Amniotic stem cell (primary cell): Measurements from ENCODE around the gene CDS1.
"Not testable (repeated sequence)": the region's sequence is repeated elsewhere in the genome, so short reads cannot be mapped to it uniquely, and the experiment has no call there.

Experiments
- DNase-seq: peaks from one replicate; lab custom pipeline; 2025; lab: John Stamatoyannopoulos, UW

The CDS1 gene

GRCh38 chr4:84673475-84674240 lies 90.7 kb downstream of the CDS1 start:
- peak; percentile 53 for DNase-seq

DNA sequence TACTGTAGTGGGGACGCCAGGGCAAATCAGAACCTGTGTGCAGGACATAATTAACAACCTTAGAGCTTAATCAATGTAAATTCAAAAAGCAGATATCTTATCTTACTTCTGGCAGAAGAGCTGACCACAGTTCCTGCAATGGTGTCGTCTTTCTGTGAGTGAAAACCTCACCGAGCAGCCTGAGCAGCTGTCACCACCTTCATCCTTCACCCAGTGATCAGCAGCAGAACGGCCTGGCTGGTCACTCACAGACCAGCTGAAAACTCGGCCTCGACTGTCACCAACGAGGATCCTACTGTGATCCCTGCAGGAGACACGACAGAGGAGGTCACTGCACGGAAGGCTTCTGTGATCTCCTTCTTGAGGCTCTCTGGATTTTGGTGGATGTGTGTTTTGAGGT lies 94.2 kb downstream of the CDS1 start:
- DNase-seq: no peak

- no peak for DNase-seq
Observed at GRCh38 chr4:84677995-84678394, 95.1 kb downstream of the CDS1 start.

GRCh38 chr4:84678976-84679744 lies 96.2 kb downstream of the CDS1 start:
- no peak for DNase-seq

- no peak for DNase-seq
Observed at GRCh38 chr4:84680956-84681355, 98.0 kb downstream of the CDS1 start.

GRCh38 chr4:84681486-84682274 lies 98.8 kb downstream of the CDS1 start:
- DNase-seq: peak; percentile 49

DNA sequence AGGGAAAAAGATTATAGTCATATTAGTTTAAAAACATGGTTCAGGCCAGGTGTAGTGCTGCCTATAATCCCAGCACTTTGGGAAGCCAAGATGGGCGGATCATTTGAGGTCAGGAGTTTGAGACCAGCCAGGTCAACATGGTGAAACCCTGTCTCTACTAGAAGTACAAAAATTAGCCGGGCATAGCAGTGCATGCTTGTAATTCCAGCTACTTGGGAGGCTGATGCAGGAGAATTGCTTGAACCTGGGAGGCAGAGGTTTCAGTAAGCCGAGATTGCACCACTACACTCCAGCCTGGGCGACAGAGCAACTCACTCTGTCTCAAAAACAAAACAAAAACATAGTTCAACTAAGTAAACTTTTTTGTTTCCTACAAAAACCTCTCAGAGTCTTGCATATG lies 99.7 kb downstream of the CDS1 start:
- DNase-seq: not testable (repeated sequence)

- no peak for DNase-seq
Observed at GRCh38 chr4:84683064-84683850, 100.3 kb downstream of the CDS1 start.

- no peak for DNase-seq
Observed at GRCh38 chr4:84684361-84684760, 101.4 kb downstream of the CDS1 start.

GRCh38 chr4:84685105-84685504 lies 102.2 kb downstream of the CDS1 start:
- DNase-seq: no peak

GRCh38 chr4:84688605-84689004 lies 105.7 kb downstream of the CDS1 start:
- DNase-seq: no peak

DNA sequence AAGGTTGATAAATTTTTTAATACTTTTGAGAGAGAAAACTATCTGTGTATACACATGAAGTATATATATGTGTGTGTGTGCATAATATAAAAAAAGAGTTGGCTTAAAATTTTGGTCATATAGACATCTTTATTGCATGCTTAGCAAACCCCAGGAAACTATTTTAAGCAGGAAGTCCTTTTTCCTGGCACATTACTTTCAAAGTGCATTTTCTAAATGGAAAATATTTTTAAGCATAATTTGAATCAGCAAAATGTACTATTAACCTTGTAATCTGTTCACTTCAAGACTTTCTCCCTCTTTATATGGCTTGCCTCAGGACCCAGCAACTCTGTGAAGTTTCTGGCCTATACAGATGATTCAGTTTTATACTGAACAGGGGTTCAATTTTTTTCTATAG lies 106.3 kb downstream of the CDS1 start:
- no peak for DNase-seq

DNA sequence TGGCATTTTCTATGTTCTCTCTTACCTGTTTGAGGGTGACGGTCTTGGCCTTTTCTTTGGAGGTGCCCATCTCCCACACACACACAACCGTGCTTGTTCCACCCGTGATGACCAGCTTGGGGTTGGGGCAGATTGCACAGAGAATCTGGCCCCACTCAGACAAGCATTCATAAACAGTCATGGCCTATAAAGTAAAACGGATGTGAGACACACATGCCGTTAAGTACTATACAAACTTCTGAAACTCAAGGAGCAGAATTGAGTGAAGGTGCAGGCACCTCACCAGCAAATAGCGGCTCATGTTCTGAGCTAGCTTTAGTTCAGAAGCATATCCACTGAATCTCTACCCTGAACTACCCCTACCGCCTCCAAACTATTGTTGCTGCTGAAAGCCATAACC lies 107.6 kb downstream of the CDS1 start:
- no peak for DNase-seq

DNA sequence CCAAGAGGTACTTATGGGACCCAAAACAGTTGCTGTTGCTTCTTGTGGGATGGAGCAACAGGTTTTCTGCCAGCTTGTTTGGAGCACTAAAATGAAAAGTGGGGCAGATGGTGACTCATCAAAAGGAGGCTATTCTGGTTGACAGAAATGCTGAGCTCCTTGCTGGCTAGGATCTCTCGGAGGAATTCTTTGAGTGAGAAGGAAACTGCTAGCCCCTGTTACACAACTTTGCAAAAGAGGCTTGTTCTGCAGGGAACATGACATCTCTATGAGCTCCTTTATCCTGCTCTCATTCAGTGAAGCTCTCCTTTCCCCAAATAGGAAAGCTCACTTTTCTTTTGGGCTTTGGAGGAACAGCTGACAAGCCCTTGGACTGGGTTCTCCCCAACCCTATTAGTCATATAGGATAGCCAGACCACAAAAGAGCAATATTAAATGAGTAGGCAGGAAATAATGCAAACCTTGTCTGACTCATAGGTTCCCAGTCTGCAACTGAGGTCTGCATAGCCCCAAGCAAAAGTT lies 108.3 kb downstream of the CDS1 start:
- peak; percentile 88 for DNase-seq

- DNase-seq: no peak
Observed at GRCh38 chr4:84691800-84692199, 108.9 kb downstream of the CDS1 start.

DNA sequence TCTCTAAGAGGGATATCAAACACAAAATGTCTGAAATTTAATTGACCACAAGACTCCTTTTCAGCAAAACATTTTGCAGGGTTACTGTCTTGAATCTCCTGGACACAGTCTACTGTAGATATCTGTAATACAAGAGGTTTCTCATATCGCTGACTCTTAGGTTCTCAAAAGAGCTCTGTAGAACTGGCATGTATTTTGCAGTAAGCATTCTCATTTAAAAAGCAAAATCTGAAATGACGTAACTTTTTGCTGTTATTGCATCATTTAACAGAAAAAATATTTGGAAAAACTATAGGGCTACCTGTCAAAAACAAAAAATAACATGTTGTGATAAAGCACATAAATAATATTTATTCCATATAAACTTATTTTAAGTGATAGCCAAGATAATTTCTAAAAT lies 114.2 kb downstream of the CDS1 start:
- no peak for DNase-seq

GRCh38 chr4:84697615-84698201 lies 114.8 kb downstream of the CDS1 start:
- DNase-seq: no peak

DNA sequence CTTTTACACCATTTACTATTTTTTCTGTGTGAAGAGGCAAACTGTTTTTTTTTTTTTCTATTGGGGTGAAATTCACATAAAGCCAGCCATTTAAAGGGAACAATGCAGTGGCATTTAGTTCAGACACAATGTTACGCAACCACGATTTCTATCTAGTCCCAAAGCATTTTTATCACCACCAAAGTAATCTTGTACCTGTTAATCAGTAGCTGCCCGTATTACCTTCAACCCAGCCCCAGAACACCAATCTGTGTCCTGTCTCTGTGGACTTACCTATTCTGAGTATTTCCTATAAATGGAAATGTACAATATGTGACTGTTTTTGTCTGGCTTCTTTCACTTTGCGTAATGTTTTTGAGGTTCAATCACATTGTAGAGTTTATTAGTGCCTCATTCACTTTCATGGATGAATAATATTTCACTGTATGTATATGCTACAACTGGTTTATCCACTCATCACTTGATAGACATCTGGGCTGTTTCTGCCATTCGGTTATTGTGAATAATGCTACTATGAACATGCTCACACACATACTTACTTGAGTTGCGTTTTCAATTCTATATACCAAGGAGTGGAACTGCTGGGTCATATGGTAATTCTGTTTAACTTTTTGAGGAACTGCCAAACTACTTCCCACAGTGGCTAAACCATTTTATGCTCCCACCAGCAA lies 116.2 kb downstream of the CDS1 start:
- DNase-seq: no peak
